Measurements from ENCODE around the gene NDNF.

NDNF gene

DNA sequence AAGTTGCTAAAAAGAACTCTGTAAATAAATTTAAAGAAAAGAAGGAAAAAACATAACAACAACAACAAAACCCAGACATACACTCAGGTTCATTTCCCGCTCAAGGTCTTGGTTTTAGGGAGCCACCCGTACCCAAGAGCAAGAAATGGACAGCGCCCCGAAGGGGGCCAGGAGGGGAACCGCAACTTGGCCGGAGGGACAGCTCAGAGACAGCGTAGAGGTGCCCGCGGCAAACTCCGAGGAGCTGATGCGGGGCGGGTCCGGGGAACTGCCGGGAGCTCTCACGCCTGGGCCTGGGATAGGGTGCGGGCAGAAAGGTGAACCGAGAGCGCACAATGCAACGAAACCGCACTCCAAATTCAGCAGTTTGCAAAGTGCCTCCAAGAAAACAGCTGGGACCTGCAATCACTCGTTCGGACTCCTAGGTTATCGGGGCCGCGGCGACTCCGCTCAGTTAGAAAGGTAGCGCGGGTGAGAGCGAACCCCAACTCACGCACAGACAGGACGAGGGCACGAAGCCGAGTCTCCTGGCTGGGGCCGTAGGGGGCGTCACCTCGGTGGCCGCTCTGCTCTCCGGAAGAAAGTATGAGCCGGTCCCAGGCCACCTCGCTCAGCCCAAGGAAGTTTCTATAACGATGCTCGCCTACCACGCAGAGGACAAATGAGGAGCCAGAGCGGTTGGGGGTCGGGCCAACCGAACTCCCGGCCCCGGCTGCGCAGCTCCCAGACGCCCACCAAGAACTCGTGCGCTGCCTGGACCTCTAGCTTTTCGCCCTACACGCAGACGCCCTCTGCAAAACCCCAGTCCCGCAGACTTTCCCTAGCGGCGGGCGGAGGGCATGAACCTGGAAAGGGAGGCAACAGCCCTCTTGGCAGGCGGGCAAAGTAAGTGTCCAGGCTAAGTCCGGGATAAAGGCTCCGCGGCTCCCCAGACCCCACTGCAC lies 1.4 kb downstream of the NDNF start:
- no peak for DNase-seq (ENCODE audit: low spot score)

DNA sequence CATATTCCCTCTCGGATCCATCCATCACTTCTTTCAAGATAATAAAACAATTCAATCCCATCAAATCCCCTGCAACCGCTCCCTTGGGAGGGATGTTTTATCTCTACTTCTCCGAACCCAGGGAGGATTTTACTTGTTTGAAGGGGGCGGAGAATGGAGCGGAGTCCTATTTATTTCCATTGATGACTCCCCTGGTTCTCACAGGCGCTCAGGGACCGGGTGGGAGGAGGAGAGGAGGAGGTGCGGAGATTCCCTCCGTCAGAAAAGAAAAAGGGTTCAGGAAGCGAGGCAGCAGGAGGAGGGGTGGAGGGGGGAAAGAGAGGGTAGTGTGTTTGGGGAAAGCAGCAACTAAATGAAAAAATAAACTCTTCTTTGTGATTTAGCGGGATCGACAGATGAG lies 2.1 kb downstream of the NDNF start:
- DNase-seq (ENCODE audit: low spot score): no peak

DNA sequence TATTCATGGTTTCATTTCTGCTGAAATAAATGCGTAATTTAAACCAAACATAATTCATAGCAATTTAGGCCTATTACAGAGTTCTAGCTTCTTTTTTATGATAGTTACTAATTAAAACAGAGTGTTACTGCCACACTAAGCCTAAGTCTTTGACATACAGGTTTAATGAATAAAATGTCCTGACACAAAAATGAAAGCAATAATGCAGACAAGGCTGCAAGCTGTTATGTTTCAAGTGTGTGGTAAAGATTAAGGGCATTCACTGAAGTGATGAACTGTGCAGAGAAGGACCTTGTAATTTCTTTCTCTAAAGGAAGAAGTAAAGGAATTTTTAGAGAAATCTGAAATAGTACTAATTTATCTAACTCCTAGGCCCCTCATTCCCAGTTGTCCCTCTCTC lies 2.9 kb downstream of the NDNF start:
- DNase-seq (ENCODE audit: low spot score): no peak

DNA sequence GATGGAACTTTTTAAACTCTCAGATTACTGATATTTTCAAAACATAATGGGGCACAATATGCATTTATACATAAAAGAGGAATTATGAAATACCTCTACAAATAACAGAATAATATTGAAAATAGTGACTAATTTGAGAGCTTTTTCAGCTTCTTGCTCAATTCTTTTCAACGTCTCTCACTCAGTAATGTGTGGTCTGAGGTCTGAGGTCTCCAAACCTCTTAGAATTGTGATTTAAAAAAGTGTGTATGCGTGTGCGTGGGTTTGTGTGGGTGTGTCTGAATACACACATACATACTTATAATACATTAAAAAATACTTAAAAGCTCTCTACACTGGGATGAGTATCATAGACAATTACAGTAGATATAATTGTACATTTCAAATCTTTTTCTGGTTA lies 7.9 kb downstream of the NDNF start:
- no peak for DNase-seq (ENCODE audit: low spot score)

DNA sequence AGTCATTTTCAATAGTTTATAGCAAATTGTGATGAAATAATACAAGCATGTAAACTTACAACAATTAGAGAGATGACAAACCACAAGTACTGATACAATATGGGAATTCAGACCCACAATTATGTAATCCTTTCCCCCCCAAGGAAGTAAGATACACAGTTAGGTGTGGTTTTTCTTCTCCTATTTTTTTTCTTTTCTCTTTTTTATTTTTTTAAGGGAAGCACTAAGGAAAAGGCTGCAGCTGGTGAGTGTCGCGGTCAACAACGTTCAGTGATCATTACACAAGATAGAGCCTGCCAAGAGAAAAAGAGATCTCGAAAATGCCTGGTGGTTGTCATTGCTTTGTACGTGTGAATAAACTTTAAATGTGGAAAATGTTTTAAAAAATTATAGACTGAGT lies 9.8 kb downstream of the NDNF start:
- no peak for DNase-seq (ENCODE audit: low spot score)

DNA sequence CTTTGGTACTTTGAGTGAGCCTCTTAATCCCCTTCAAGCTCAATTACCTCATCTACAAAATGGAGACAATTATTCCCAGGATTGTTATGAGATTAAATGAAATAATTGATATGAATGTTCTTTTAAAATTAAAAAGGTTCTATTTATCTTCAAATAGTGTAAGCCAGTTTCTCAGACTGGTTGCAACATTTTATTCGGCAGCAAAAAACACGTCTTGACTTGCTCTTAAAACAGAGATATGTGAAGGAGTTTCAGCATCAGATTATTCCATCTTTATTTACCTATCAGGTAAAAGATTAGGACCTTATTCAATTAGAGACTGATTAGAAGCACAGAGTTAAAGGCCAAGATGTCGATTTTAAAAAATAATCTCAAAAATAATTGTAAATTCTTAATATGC lies 10.5 kb downstream of the NDNF start:
- DNase-seq (ENCODE audit: low spot score): no peak

DNA sequence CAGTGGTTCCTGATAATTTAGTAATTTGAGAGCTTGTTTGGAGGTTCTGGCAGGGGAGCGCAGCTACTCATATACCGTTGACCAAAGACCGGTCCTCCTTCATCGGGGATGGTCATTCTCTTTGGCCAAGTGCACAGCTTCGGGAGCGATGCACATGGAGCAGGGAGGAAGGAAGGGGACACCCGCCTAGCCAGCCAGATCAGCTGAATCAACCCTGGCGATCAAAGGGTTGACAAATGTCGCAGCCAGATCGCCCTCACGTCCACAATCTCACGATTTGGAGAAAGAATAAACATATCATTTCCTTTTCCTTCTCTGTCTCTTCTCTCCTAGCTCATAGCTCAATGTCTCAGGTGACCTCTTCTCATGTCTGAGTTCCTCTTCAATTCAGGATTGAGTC lies 11.1 kb downstream of the NDNF start:
- no peak for DNase-seq (ENCODE audit: low spot score)

DNA sequence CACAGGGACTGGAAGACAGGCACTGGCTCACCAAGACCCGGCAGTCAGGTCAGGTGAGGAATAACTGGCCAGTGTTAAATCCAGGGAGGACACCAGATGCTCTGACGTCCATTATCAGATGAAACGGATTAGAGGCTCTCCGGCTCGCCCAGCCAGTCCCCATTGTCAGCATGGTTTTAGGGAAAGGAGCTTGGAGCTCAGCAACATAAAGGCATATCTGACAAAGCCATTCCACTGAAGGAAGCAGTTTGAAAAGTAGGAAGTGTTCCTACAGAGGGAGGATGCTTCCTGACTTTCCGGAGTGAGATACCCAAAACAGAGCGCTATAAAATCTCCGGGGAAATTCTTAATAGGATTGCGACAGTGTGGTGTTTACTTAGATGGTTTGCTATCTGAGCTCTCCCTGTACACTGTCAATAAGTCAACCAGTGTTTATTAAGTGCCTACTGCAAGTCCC lies 14.8 kb downstream of the NDNF start:
- DNase-seq (ENCODE audit: low spot score): no peak

DNA sequence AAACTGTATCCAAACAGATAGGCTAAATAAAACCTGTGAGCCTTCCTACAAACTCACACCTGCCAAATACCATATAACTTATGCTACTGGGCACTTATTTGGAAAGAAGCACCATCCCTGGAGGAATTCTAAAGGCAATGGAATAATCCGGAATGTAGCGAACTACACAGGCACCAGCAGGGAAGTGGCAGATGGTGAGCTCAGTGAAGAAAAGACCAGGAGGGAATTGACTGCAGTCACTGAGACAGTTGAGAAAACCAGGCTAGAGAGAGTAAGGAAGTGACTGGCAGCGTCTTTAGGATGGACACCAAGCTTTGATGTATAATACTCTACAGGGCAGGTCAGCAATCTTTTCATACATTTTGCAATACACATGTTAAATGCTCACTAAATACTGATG lies 16.3 kb downstream of the NDNF start:
- no peak for DNase-seq (ENCODE audit: low spot score)

DNA sequence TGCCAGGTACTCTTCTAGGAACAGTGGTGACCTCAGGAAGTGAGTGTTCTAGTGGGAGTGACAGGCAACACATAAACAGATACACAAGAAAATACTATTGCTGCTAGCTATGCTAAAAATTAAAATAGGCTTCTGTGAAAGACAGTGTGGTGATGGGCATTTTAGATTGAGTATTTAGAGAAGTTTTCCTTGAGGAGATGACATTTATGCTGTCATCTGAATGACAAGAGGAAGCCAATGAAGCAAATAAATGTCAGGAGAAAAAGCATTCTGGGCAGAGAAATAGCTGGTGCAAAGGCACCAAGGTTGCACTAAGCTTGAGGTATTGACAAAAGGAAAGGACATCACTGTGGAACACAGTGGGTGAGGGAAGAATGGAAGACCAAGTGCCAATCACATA lies 18.0 kb downstream of the NDNF start:
- DNase-seq (ENCODE audit: low spot score): no peak

DNA sequence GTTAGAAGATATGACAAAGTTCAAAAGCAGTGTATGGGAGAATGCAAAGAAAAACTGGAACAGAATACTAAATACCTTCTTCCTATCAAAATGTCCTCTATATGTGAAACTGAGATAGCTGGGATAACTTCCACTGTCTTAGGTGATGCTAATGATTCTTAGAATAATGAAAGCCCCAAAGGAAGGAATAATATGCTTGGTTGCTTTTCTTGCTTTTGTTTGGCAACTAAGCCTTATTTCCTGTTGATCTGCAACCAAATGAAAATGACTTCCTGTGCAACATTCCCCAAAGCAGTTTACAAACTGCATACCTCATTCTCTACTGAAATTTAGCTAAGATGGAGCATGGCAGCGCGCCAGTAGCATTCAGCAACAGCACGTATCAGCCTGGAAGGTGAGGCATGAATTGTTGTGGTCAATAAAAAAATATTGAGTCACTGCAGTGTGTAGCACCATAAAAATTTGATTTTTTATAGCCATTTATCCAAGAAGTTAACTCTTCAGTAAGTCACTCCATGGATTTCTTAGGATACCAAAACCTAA lies 18.7 kb downstream of the NDNF start:
- DNase-seq (ENCODE audit: low spot score): no peak

DNA sequence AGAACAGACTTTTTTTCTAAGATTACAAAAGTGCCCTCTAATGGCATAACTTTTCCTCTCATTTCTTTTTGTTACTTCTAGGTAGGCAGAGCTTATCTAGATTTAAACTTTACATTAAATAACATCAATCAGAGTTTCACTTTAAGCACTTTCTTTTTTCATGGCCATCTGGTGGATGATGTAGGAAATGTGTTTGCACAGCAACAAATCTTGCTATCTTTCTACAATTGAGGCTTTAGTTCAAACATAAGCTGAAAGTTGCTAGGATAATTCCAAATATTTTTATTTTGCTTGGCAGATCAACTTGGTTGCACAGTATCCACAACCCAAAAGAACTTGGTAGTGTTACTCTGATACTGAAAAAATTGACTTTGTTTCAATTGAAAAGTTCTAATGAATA lies 22.0 kb downstream of the NDNF start:
- no peak for DNase-seq (ENCODE audit: low spot score)

DNA sequence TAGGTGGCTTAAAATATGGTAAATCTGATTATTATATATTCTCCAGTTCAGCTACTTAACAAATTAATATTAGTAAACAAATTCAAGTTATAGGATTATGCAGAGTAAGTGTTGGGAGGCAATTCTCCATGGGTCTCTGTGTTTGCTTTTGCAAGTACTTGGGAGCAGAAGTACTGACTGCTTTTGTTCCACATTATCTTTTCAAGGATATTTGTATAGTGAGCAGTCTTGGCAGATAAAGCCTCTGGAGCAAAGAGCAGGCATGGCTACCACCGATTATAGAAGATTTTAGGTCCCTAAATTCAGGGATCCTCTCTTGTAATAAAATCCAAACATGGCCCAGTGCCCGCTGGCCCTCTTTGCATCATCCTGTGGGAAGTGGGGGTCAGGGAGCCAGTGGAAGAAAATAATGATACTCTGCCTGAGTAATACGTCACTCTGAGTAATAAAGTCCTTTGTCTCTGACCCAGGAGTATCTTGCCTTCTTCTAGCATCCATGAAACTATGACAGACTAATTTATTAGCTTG lies 23.2 kb downstream of the NDNF start:
- no peak for DNase-seq (ENCODE audit: low spot score)

DNA sequence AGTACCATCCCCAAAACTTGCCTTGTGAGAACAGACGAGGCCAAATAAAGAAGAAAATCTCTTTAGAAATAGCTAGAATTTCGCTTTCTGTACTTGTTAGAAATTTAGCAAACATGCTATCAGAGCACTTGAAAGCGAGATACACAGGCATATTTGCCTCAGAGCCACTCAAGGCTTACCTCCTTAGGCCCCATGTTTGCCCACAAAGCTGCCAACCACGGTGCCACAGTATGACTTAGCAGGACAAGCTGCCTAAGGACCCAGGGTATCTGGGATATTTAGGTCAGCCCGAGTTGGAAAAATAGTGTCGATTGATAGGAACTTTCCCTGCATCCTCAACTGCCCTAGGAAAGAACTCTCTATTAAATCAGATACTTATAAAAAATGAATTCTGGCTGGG lies 24.2 kb downstream of the NDNF start:
- DNase-seq (ENCODE audit: low spot score): no peak

DNA sequence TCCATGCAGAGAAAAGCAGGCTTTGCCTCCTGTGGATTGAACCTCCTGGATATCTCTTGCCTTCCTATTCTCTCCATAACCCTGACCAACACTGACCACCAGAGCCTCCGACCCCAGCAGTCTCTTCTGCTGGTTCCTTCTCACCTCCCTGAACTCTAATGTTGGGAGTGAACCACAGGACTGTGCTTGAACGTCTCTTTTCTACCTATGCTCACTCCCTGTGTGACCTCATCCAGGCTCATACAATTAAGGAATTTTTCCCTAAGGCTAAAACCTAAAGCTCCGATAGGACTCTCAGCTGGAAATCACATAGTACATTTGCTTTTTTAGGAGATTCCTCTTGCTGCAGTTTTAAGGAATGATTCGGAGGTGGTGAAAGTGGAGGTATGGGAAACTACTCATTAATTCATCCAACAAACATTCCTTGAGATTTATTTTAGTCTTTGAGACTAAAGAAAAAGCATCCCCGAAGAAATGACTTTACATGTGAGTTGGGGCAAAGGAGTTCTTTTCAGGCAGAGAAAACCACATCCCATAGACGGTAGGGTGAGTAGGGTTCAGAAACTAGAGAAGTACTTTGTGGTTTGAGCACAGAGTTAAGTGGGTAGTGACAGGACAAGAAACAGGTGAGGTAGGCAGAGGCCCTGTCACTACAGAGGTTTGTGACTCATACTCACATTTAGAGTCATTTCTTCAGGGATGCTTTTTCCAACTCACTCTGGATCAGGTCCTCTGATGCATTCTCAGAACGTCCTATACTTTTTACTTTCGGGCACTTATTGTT lies 30.8 kb downstream of the NDNF start:
- no peak for DNase-seq (ENCODE audit: low spot score)

DNA sequence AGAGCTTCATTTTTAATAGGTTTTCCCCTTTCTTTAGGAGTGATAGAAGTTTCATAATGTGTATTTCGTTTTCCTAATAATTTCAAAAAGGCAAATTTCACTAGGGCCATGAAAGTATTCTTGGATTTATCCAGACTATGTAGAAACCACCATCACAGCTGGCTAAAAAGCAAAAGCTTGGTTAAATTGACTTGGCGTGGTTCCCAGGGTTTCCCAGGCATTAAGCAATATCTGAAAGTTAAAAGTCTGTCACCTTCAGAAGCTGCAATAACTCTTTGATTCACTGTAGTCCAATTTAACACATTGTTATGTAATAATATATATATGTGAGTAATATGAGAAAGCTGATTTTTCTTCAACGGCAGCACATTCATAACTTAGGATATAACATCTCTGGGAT lies 38.3 kb downstream of the NDNF start:
- no peak for DNase-seq (ENCODE audit: low spot score)

DNA sequence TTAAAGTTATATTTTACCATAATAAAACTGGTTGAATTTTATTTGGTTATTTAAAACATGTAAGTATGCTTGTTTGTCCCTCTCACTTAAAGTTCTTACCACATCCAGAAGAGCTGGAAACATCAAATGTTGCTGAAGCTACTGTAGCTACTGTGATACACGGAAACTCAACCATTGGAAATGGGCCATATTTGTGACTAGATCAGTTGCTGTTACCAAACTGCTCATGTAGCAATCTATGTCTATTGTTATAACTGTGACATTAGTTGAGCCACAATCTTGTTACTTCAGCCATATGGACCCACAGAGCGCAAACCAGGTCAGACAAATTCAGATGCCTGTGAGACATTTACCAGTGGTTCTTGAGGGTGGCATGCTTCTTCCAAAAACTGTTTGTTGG lies 41.6 kb downstream of the NDNF start:
- no peak for DNase-seq (ENCODE audit: low spot score)

DNA sequence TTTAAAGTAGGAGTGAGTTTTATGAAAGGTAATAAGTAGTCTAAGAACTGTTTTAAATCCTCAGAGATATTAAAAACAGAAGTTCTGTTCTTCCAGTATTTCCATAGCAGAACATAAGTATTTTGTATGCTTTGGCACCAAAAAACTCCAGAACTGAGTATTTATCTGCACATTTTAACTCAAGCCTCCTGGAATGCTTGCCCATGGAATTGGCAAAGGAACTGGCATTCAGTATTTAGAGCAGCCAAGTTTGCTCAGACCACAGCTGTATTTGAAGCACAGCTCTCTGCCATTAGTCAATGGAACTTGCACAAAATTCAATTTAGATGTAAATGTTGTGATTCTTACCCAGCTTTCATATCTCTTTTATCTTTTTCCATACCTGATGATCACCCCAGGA lies 42.2 kb downstream of the NDNF start:
- no peak for DNase-seq (ENCODE audit: low spot score)

DNA sequence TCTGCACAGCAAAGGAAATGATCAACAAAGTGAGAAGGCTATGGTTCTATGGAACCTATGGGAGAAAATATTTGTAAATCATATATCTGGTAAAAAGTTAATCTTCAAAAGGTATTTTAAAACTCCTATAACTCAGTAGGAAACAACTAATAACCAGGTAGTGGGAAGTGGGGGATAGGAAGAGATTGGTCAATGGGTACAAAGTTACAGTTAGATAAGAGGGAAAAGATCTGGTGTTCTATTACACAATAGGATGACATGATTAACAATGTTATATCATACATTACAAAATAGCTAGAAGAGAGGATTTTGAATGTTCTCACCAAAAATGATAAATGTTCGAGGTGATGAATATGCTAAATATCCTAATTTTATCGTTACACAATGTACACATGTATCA lies 46.3 kb downstream of the NDNF start:
- no peak for DNase-seq (ENCODE audit: low spot score)

DNA sequence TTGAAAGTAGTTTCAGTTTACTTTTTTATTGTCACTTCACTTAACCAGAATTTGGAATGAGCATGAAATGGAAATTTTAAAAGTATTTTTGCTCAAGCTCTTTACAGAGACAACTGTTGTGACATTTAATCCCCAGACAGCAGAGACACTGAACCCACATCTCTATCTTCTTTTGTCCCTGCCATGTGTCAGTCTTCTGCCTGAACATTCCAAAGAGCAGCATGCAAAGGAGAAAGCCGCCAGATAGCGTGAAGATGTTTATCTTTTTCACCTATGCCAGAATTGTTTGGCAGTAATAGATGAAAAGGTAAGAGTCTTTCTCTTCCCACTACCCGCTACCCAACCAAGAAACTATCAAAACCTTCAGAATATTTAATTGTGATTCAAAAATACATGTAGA lies 46.8 kb downstream of the NDNF start:
- DNase-seq (ENCODE audit: low spot score): no peak

DNA sequence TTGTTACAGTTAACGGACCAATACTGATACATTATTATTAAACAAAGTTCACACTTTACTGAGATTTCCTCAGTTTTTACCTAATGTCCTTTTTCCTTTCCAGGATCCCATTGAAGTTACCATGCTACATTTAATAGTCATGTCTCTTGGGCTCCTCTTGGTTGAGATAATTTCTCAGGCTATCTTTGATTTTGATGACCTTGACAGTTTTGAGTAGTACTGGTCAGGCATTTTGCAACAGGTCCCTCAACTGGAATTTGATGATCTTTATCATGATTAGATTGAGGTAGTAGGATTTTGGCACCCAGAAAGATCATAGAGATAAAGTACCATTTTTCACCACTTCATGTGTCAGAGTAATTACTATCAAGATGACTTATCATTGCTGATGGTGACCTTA lies 53.8 kb downstream of the NDNF start:
- no peak for DNase-seq (ENCODE audit: low spot score)

DNA sequence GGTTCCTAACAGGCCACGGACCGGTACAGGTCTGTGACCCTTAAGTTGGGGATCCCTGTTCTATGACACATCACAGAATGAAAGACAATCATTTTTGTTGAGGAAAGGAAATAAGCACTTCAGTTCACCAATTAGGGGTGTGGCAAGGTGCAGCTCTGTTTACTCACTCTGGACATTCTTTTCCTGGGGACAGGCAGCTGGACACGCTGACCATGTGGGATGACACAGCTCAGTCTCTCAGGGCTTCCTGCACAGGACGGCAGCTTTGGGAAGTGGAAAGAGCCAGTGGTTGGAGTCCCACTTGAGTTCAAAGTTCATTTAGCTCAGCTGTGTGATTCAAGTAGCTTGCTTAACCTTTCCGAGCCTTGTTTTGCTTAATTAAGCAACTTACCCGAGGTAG lies 55.7 kb downstream of the NDNF start:
- DNase-seq (ENCODE audit: low spot score): no peak

DNA sequence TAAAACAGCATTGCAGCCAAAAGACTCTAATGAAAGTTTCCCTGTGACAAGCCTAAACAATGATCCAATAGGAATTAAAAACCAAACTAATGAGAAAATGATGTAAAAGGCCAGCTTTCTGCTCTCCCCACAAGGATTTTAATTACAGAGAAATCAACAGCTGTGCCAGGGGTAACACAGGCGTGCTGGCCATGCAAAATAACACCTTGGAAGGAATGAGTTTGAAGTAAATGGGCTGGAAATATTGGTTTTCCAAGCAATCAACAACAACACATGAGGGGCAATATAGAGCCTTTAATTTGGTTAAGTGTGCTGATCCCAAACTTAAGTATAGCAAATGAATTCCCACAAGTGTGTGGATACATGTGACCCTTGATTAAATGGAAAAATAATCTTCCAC lies 56.9 kb downstream of the NDNF start:
- no peak for DNase-seq (ENCODE audit: low spot score)

All from HuH-7.5 (cell line).